Caco-2 (cell line): ENCODE results near the gene C2orf76. TPM values are rescaled to one million over a fixed set of nuclear protein-coding genes. Genes with fewer than 3 reads are reported as not detected.

Source experiments
- BruUV-seq: library from RNA; stranded (reverse); fragments of 400-500 nt; replicated peaks from 2 replicates; lab custom pipeline; 2021; lab: Mats Ljungman, UMichigan
- CTCF ChIA-PET: fragments of 300-600 bp; sonication (Branson Sonifier 250); formaldehyde crosslinking; loops from one replicate; lab custom pipeline; 2022; ENCODE audit warnings: antibody characterized with exemption; lab: Charles Lee
- POLR2A ChIA-PET: fragments of 300-600 bp; sonication (Branson Sonifier 250); formaldehyde crosslinking; loops from one replicate; lab custom pipeline; 2022; ENCODE audit warnings: antibody characterized with exemption; lab: Charles Lee
- DNase-seq, 2 experiments: peaks; one replicate each; pipeline versions ENCODE4 v3.0.0 to v3.0.0-alpha.2; 2020 to 2022
- H3K27me3 ChIP-seq: replicated peaks from 2 replicates; pipeline ENCODE4 v1.6.0; 2011; ENCODE audit warnings: low read length; ENCODE audit not compliant: control insufficient read depth, insufficient read depth
- H3K36me3 ChIP-seq: 2 replicates; pipeline ENCODE4 v1.5.1; 2011; ENCODE audit warnings: low read length; ENCODE audit not compliant: control insufficient read depth, insufficient read depth
- H3K4me1 ChIP-seq: fragments of 250-450 bp; sonication (Bioruptor Pico); 2 replicates; pipeline ENCODE4 v1.5.1; 2020; ENCODE audit warnings: mild to moderate bottlenecking
- H3K4me3 ChIP-seq: 2 replicates; pipeline ENCODE4 v1.5.1; 2011; ENCODE audit warnings: low read depth, mild to moderate bottlenecking, control low read depth, low read length
- H3K9me3 ChIP-seq: fragments of 250-450 bp; sonication (Bioruptor Pico); 2 replicates; pipeline ENCODE4 v1.5.1; 2020; ENCODE audit warnings: mild to moderate bottlenecking, moderate library complexity
- H3K27ac Mint-ChIP-seq: one replicate; pipeline ENCODE4 v1.8.0; 2022; ENCODE audit warnings: mixed read lengths; ENCODE audit not compliant: unreplicated experiment
- H3K27me3 Mint-ChIP-seq: one replicate; pipeline ENCODE4 v1.8.0; 2022; ENCODE audit warnings: mixed read lengths; ENCODE audit not compliant: insufficient read depth, unreplicated experiment
- H3K36me3 Mint-ChIP-seq: one replicate; pipeline ENCODE4 v1.8.0; 2022; ENCODE audit warnings: mild to moderate bottlenecking, mixed read lengths; ENCODE audit not compliant: insufficient read depth, unreplicated experiment
- H3K4me1 Mint-ChIP-seq: one replicate; pipeline ENCODE4 v1.8.0; 2022; ENCODE audit warnings: low read depth, mixed read lengths; ENCODE audit not compliant: unreplicated experiment
- H3K4me3 Mint-ChIP-seq: one replicate; pipeline ENCODE4 v1.8.0; 2022; ENCODE audit warnings: mild to moderate bottlenecking, moderate library complexity, mixed read lengths; ENCODE audit not compliant: unreplicated experiment
- H3K9me3 Mint-ChIP-seq: one replicate; pipeline ENCODE4 v1.8.0; 2022; ENCODE audit warnings: mixed read lengths; ENCODE audit not compliant: unreplicated experiment
- intact Hi-C: fragments of 100-400 bp; cut with micrococcal nuclease; formaldehyde crosslinking; loops from one replicate; pipeline ENCODE4 v1.10.0; 2022; ENCODE audit not compliant: unreplicated experiment
- total RNA-seq: library from RNA; stranded (reverse); gene quantifications from 2 replicates; pipeline ENCODE4 v1.2.3, GENCODE V29; 2022
- TF ChIP-seq, protein P1 (sequence below), 2 experiments: fragments of 200-600 bp in 1 of 2; IDR thresholded peaks; 1 replicate in 1 of 2; 2 replicates in 1 of 2; pipeline versions ENCODE4 v1.5.1 to v1.8.0; 2011 to 2022; ENCODE audit warnings: antibody characterized with exemption in 1 of 2, control low read depth in 1 of 2, inconsistent platforms in 1 of 2, low read depth in 1 of 2, low read length in 1 of 2, mild to moderate bottlenecking in 1 of 2, moderate library complexity in 1 of 2; ENCODE audit not compliant: insufficient read depth in 1 of 2, severe bottlenecking in 1 of 2, unreplicated experiment in 1 of 2

The C2orf76 gene
- total RNA-seq, 1 experiment from 2014 or later, result 6.5 TPM

DNA sequence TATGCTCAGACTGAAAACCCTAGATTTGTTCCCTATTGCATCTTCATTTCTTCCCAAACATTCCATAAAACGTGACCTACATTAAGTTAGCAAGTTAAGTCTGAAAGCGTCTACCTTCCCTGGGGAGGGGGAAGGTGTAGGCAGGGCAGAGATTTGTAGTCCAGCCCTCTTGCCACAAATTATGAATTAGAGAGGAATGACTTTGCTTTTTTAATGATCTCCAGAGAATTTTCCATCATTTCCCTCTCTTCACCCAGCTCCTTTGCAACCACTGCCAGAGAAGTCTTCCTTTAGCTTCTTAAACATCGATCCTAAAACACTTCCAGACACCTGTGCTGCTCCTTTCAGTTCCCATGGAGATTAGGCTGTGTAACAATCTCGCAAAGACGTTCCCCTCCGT, 1.2 kb downstream of the C2orf76 start:
- TF ChIP-seq, protein P1, sequence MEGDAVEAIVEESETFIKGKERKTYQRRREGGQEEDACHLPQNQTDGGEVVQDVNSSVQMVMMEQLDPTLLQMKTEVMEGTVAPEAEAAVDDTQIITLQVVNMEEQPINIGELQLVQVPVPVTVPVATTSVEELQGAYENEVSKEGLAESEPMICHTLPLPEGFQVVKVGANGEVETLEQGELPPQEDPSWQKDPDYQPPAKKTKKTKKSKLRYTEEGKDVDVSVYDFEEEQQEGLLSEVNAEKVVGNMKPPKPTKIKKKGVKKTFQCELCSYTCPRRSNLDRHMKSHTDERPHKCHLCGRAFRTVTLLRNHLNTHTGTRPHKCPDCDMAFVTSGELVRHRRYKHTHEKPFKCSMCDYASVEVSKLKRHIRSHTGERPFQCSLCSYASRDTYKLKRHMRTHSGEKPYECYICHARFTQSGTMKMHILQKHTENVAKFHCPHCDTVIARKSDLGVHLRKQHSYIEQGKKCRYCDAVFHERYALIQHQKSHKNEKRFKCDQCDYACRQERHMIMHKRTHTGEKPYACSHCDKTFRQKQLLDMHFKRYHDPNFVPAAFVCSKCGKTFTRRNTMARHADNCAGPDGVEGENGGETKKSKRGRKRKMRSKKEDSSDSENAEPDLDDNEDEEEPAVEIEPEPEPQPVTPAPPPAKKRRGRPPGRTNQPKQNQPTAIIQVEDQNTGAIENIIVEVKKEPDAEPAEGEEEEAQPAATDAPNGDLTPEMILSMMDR (IDR thresholded peaks at IDR 0.05; ENCODE audit: insufficient read depth in 1 of 2, low read depth in 1 of 2, low read length in 1 of 2, severe bottlenecking in 1 of 2, unreplicated experiment in 1 of 2), result no peak
- ChIA-PET POLR2A (no interaction called here), CTCF (interaction anchor here (0.5 kb wide), 1 partner anchor 1222 kb away, joined by 3 read pairs; no protein-coding TSS in a partner anchor)
- H3K27me3 Mint-ChIP-seq, result no peaks in the 10 kb centered on the region
- Histone ChIP-seq H3K36me3 (peaks cover 5% of the 10 kb centered on the region), H3K4me3 (peak overlapping the region; percentile 89), H3K4me1 (peaks cover 5% of the 10 kb centered on the region; the same call in 1 of the 2 replicates), H3K9me3 (no peaks in the 10 kb centered on the region), H3K27me3 (no peaks in the 10 kb centered on the region)
- no peak for DNase-seq
- H3K36me3 Mint-ChIP-seq, result peaks cover 41% of the 10 kb centered on the region
- peak overlapping the region; percentile 37 for H3K27ac Mint-ChIP-seq
- intact Hi-C loops, result loop anchor here (5.0 kb wide), 1 partner anchor 67 kb away; the partner anchor contains the start of gene TMEM37
- BruUV-seq, result no TSS peak
- no peaks in the 10 kb centered on the region for H3K9me3 Mint-ChIP-seq
- peaks cover 12% of the 10 kb centered on the region for H3K4me1 Mint-ChIP-seq
- H3K4me3 Mint-ChIP-seq, result peak overlapping the region; percentile 99

DNA sequence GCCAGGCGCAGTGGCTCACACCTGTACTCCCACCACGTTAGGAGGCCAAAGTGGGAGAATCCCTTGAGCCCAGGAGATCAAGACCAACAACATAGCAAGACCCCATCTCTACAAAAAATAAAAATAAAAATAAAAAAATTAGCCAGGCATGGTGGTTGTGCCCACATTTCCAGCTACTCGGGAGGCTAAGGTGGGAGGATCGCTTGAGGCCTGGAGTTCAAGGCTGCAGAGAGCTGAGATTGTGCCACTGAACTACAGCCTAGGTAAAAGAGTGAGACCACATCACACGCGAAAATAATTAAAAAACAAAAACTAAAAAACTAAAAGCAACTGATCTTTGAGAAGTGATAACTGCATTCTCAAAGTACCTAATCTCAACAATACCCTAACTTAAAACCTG, 1.8 kb downstream of the C2orf76 start:
- ChIA-PET CTCF (no interaction called here), POLR2A (no interaction called here)
- H3K27me3 ChIP-seq, result no peaks in the 10 kb centered on the region
- H3K9me3 Mint-ChIP-seq, result no peaks in the 10 kb centered on the region
- H3K36me3 Mint-ChIP-seq, result peaks cover 35% of the 10 kb centered on the region
- H3K9me3 ChIP-seq, result no peaks in the 10 kb centered on the region
- peaks cover 12% of the 10 kb centered on the region for H3K4me1 Mint-ChIP-seq
- H3K4me3 Mint-ChIP-seq, result peak overlapping the region; percentile 99
- H3K27ac Mint-ChIP-seq, result no peak overlapping the region
- H3K4me3 ChIP-seq, result no peak overlapping the region
- H3K36me3 ChIP-seq, result peaks cover 4% of the 10 kb centered on the region
- TF ChIP-seq, protein P1 (IDR thresholded peaks at IDR 0.05; ENCODE audit: insufficient read depth in 1 of 2, low read depth in 1 of 2, low read length in 1 of 2, severe bottlenecking in 1 of 2, unreplicated experiment in 1 of 2), result no peak
- H3K4me1 ChIP-seq, result peaks cover 5% of the 10 kb centered on the region; the same call in 1 of the 2 replicates
- intact Hi-C loops, result loop anchor here (5.0 kb wide), 1 partner anchor 68 kb away; the partner anchor contains the start of gene TMEM37
- H3K27me3 Mint-ChIP-seq, result no peaks in the 10 kb centered on the region
- no TSS peak for BruUV-seq
- DNase-seq, result no peak

DNA sequence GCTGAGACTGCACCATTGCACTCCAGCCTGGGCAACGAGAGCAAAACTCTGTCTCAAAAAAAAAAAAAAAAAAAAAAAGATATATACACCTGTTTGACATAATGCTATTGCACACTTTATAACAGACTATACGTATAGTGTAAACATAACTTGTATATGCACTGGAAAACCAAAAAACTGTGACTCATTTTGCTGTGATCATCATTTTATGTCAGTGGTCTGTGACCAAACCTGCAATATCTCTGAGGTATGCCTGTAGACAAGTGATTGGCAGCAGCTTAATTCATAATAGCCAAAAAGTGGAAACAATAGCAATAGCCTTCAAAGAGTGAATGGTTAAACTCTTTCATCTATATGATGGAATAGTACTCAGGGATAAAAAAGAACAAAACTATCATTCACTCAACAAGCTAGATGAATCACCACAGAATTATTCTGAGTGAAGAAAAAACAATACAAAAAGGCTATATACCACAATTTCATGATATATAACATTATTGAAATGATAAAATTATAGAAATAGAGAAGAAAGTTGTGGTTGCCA, 6.1 kb downstream of the C2orf76 start:
- Histone ChIP-seq H3K9me3 (no peaks in the 10 kb centered on the region), H3K36me3 (no peaks in the 10 kb centered on the region), H3K4me1 (no peaks in the 10 kb centered on the region), H3K4me3 (no peak overlapping the region), H3K27me3 (no peaks in the 10 kb centered on the region)
- Mint-ChIP-seq H3K9me3 (no peaks in the 10 kb centered on the region), H3K4me1 (peaks cover 5% of the 10 kb centered on the region), H3K27me3 (no peaks in the 10 kb centered on the region), H3K4me3 (no peak overlapping the region), H3K27ac (no peak overlapping the region), H3K36me3 (no peaks in the 10 kb centered on the region)
- intact Hi-C loops, result no loop called here
- BruUV-seq, result no TSS peak
- no peak for DNase-seq
- POLR2A ChIA-PET, result interaction anchor here (0.6 kb wide), 1 partner anchor 478 kb away, joined by 9 read pairs; no protein-coding TSS in a partner anchor
- TF ChIP-seq, protein P1 (IDR thresholded peaks at IDR 0.05; ENCODE audit: insufficient read depth in 1 of 2, low read depth in 1 of 2, low read length in 1 of 2, severe bottlenecking in 1 of 2, unreplicated experiment in 1 of 2), result no peak
- CTCF ChIA-PET, result interaction anchor here (0.6 kb wide), 1 partner anchor 236 kb away, joined by 3 read pairs; no protein-coding TSS in a partner anchor
